DND-41 (cell line): Measurements from ENCODE around the gene WAC.

Source experiments
- ATAC-seq: fragments of 200-7000 bp; cut with Tn5 transposase; 3 replicates; pipeline ENCODE4 v1.9.1; 2021; ENCODE audit warnings: low read depth; ENCODE audit not compliant: insufficient read depth
- DNase-seq: peaks from one replicate; pipeline ENCODE4 v3.0.0-alpha.2; 2020
- H2AFZ ChIP-seq: 2 replicates; pipeline ENCODE4 v1.6.0; 2012; ENCODE audit warnings: low read depth, low read length
- H3K27ac ChIP-seq: 2 replicates; pipeline ENCODE4 v1.5.1; 2012; ENCODE audit warnings: low read length, inconsistent platforms
- H3K27me3 ChIP-seq: fragments of 200-600 bp; sonication (generic); 2 replicates; pipeline ENCODE4 v1.6.0; 2012; ENCODE audit warnings: low read length, mild to moderate bottlenecking, inconsistent platforms; ENCODE audit not compliant: insufficient read depth, poor library complexity
- H3K36me3 ChIP-seq: 2 replicates; pipeline ENCODE4 v1.5.1; 2012; ENCODE audit warnings: low read length, inconsistent platforms; ENCODE audit not compliant: insufficient read depth
- H3K4me1 ChIP-seq: 2 replicates; pipeline ENCODE4 v1.5.1; 2012; ENCODE audit warnings: mild to moderate bottlenecking, low read length; ENCODE audit not compliant: insufficient read depth
- H3K4me2 ChIP-seq: 2 replicates; pipeline ENCODE4 v1.6.0; 2012; ENCODE audit warnings: mild to moderate bottlenecking, moderate library complexity, low read length, inconsistent platforms; ENCODE audit not compliant: insufficient read depth
- H3K4me3 ChIP-seq, 2 experiments: fragments of 200-600 bp in 1 of 2; shearing (Covaris generic) in 1 of 2; 2 replicates each; pipeline ENCODE4 v1.5.1; 2012 to 2016; ENCODE audit warnings: inconsistent platforms in 2 of 2, low read length in 2 of 2, mild to moderate bottlenecking in 2 of 2, low read depth in 1 of 2, moderate library complexity in 1 of 2
- H3K79me2 ChIP-seq: 2 replicates; pipeline ENCODE4 v1.6.0; 2012; ENCODE audit warnings: low read length, inconsistent platforms; ENCODE audit not compliant: insufficient read depth
- H3K9ac ChIP-seq: 2 replicates; pipeline ENCODE4 v1.6.0; 2012; ENCODE audit warnings: low read depth, mild to moderate bottlenecking, inconsistent platforms, low read length, moderate library complexity
- H3K9me3 ChIP-seq: 2 replicates; pipeline ENCODE4 v1.5.1; 2012; ENCODE audit warnings: low read length, moderate library complexity, mild to moderate bottlenecking, inconsistent platforms; ENCODE audit not compliant: insufficient read depth, severe bottlenecking
- H4K20me1 ChIP-seq: 2 replicates; pipeline ENCODE4 v1.6.0; 2012; ENCODE audit warnings: low read length; ENCODE audit not compliant: insufficient read depth
- CTCF ChIP-seq: IDR thresholded peaks from 2 replicates; pipeline ENCODE4 v1.5.1; 2012; ENCODE audit warnings: borderline replicate concordance, low read length, moderate library complexity, mild to moderate bottlenecking; ENCODE audit not compliant: poor library complexity, severe bottlenecking; ENCODE audit errors: extremely low read depth
- EZH2 ChIP-seq: IDR thresholded peaks from 3 replicates; pipeline ENCODE4 v1.6.1; 2012; ENCODE audit warnings: borderline replicate concordance, low read depth, mild to moderate bottlenecking, moderate library complexity, low read length, inconsistent platforms; ENCODE audit not compliant: severe bottlenecking

Gene WAC

GRCh38 chr10:28561531-28561930, 28.6 kb downstream of the WAC start:
- no peak overlapping the region for H2AFZ ChIP-seq
- DNase-seq, result no peak
- no peak overlapping the region for H3K4me2 ChIP-seq
- no peak overlapping the region for H3K4me3 ChIP-seq
- peaks cover 94% of the 10 kb centered on the region for H3K36me3 ChIP-seq
- peaks cover 100% of the 10 kb centered on the region for H3K79me2 ChIP-seq
- H3K4me1 ChIP-seq, result no peaks in the 10 kb centered on the region
- H3K9me3 ChIP-seq, result no peaks in the 10 kb centered on the region
- no peak for ATAC-seq
- H3K9ac ChIP-seq, result no peak overlapping the region
- H3K27me3 ChIP-seq, result no peaks in the 10 kb centered on the region
- peaks cover 90% of the 10 kb centered on the region for H4K20me1 ChIP-seq
- no peak overlapping the region for H3K27ac ChIP-seq
- TF ChIP-seq CTCF (no peak), EZH2 (no peak)

GRCh38 chr10:28564905-28565304, 32.0 kb downstream of the WAC start:
- Histone ChIP-seq H3K4me2 (no peak overlapping the region), H3K4me3 (no peak overlapping the region), H4K20me1 (peaks cover 91% of the 10 kb centered on the region), H3K4me1 (no peaks in the 10 kb centered on the region), H3K79me2 (peaks cover 100% of the 10 kb centered on the region), H2AFZ (no peak overlapping the region), H3K9me3 (no peaks in the 10 kb centered on the region), H3K27ac (no peak overlapping the region), H3K36me3 (peaks cover 92% of the 10 kb centered on the region), H3K9ac (no peak overlapping the region), H3K27me3 (no peaks in the 10 kb centered on the region)
- TF ChIP-seq EZH2 (no peak), CTCF (no peak)
- DNase-seq (no peak), ATAC-seq (no peak)

- H3K9ac ChIP-seq, result no peak overlapping the region
- H3K36me3 ChIP-seq, result peaks cover 90% of the 10 kb centered on the region
- no peaks in the 10 kb centered on the region for H3K27me3 ChIP-seq
- H3K4me1 ChIP-seq, result no peaks in the 10 kb centered on the region
- no peak overlapping the region for H2AFZ ChIP-seq
- H3K9me3 ChIP-seq, result no peaks in the 10 kb centered on the region
- no peak overlapping the region for H3K4me3 ChIP-seq
- peaks cover 100% of the 10 kb centered on the region for H3K79me2 ChIP-seq
- H3K27ac ChIP-seq, result no peak overlapping the region
- ATAC-seq, result no peak
- TF ChIP-seq CTCF (no peak), EZH2 (no peak)
- H4K20me1 ChIP-seq, result peaks cover 90% of the 10 kb centered on the region
- DNase-seq, result no peak
- H3K4me2 ChIP-seq, result no peak overlapping the region
These were observed 33.6 kb downstream of the WAC start for GRCh38 chr10:28566458-28567015.
